Activated CD4-positive, alpha-beta T cell treated with anti-CD3 and anti-CD28 coated beads, Interleukin-2, Interleukin-6, amounts not matched to agents 100 ng/mL and 50 ng/mL, durations not matched to agents 16 hours and 8 hours (primary cell): ENCODE data around the gene MKI67.

Experiments used
- DNase-seq: peaks from one replicate; pipeline ENCODE4 v3.0.0-alpha.2; 2020

Gene MKI67

GRCh38 chr10:128081222-128081621 is 45.0 kb downstream of the MKI67 start:
- DNase-seq, result no peak

GRCh38 chr10:128080641-128081040 is 45.6 kb downstream of the MKI67 start:
- DNase-seq, result no peak

- no peak for DNase-seq
Measured at GRCh38 chr10:128080231-128080630, 46.0 kb downstream of the MKI67 start.

DNA sequence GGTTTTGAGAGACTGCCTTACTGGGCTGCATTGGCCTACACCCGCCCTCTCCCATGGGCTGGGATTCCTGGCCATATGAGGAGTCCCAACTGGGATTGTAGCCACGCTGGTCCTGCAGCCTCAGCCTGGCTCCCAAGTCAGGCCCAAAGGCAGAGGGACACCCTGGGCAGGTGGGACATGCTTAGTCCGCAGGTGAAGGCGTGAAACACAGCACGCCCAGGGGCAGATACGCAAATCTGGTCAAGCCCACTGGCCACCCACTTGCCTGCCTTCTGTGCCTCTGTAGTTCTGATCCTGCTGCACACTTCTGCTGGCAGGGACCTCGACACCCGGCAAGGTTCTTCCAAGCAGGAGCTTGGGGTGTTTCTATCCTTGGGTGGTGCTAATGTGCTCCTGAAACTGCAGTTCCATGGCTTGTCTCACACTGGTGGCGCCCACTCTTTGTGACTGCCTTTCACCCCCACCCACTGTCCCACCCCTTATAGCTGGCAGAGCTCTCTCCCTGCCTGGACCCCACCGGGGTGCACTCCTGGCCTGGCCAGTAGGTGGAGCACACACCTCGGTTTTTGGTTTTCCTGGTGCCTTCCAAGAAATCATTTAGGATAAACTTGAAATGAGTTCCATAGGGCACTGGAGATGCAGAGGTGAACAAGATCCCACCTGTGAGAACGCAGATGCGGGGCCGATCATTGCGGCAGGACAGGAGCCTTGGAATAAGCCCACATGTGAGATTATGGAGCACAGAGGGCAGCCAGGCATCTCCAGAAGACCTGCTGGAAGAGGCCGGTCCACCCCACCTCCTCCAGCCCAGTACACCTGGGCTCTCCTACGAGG is 47.9 kb downstream of the MKI67 start:
- DNase-seq, result peak; percentile 41

- DNase-seq, result no peak
Measured at GRCh38 chr10:128077155-128077875, 48.9 kb downstream of the MKI67 start.

- DNase-seq, result no peak
Measured at GRCh38 chr10:128074589-128074988, 51.6 kb downstream of the MKI67 start.

GRCh38 chr10:128073890-128074289 is 52.3 kb downstream of the MKI67 start:
- DNase-seq, result no peak

DNA sequence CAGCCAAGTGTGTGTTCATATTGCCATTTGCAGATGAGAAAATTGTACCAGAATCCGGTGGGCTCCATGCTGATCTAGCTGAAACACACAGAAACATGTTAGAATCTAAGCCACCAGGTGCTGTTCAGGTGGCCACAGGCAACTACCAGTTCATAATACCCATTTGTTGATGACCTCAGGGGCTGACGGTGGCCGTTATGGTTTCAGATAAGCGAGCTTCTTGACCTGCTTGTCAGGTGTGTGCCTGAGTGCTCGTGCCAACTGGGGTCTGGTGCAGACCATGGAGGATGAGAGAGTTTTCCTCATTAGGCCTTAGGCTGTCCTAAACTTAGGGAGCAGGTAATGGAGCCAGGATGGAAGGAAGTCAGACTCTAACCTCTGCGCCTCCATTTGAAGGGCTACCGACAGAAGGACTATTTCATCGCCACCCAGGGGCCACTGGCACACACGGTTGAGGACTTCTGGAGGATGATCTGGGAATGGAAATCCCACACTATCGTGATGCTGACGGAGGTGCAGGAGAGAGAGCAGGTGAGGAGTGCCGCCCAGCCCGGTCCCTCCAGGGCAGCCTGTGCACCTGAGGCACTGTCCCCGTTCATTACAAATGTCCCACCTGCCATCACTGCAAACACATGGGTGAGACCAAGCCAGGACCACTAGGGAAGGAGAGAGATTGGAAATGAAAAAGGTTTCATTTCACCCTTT is 53.1 kb downstream of the MKI67 start:
- no peak for DNase-seq

GRCh38 chr10:128072046-128072445 is 54.2 kb downstream of the MKI67 start:
- no peak for DNase-seq

- no peak for DNase-seq
Measured at GRCh38 chr10:128071417-128071782, 54.8 kb downstream of the MKI67 start.

DNA sequence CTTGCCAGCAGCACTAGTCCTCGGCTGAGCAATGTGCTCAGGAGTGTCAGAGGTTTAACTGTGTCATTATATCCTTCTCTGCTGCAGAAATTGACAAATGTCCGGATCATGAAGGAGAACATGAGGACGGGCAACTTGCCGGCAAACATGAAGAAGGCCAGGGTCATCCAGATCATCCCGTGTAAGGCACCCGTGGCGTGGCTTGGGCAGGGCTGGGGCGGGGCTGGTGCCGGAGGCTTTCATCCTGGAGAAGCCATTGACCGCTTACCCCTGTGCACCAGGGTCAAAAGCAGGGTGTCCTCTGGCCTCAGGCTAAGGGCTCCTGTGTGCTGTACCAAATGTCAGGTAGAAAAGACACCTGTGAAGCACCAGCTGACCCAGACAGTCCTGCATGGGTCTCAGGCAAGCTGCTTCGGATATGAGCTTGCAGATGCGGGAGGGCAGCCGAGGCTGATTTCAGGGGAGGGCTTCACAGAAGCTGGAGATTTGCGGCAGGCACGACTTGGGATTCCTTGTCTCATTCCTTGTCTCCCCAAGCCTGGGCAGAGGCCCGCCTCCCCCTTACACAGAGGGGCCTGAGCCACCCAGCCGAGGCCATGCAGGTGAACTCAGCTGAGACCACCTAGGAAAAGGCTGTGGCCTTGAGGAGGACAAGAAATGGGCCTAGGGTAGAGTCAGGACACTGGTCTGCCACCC is 55.4 kb downstream of the MKI67 start:
- DNase-seq, result no peak

- DNase-seq, result no peak
Measured at GRCh38 chr10:128070161-128070560, 56.1 kb downstream of the MKI67 start.

DNA sequence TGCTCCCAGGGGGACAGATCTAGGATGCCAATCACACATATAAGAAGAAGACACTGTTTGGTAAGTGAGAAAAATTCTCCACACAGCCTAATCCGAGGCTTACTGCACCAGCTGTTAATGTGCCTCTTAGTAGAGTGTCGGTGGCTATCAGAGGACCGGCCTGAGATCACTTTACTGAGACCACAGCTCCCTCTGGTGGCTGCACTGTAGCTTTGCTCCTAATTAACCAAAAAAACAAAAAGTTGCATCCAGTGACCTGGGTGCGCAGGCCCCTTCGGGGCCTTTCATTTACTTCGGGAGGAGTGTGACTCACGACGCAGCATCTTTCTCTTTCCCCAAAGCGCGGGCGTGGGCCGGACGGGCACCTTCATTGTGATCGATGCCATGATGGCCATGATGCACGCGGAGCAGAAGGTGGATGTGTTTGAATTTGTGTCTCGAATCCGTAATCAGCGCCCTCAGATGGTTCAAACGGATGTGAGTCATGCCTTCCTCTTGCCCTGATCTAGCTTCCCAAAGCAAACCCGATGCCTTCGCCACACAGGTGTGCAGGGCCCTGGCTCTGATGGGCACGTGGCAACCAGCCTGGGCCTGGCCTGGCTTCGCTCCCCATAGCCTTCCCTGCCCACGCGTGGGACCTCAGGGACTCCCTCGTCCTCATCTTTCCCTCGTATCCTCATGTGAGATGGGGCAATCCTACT is 56.7 kb downstream of the MKI67 start:
- peak; percentile 83 for DNase-seq

GRCh38 chr10:128068398-128069285 is 57.6 kb downstream of the MKI67 start:
- DNase-seq, result no peak

DNA sequence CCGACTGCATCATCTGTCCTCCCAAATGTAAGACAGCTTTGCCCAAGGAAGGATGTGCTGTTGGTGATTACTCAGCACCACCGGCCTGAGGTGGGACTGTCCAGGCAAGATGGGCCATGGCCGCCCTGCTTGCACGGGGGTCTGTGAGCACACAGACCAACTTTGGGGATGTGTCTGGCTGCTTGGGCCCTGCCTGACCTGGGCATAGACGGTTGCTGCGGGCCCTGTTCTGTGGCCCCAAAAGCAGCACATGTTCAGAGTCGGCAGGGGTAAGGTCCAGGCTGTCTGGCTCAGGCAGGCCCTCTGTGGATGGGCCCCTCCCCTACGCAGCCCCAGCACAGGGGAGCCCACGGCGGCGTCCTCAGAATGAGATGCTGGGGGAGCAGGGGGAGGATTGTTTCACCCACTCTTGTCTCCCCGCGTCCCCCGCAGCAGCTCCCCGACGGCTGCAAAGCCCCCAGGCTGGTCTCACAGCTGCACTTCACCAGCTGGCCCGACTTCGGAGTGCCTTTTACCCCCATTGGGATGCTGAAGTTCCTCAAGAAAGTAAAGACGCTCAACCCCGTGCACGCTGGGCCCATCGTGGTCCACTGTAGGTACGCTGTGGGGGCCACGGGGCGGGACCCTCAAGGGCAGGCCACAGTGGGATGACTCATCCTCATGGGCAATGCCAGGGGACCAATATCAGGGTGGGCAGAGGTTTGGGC is 58.4 kb downstream of the MKI67 start:
- no peak for DNase-seq

- no peak for DNase-seq
Measured at GRCh38 chr10:128066870-128067382, 59.3 kb downstream of the MKI67 start.

- DNase-seq, result no peak
Measured at GRCh38 chr10:128065881-128066534, 60.2 kb downstream of the MKI67 start.

- no peak for DNase-seq
Measured at GRCh38 chr10:128064970-128065580, 61.1 kb downstream of the MKI67 start.
